Left renal cortex interstitium (tissue), 4 donors: ENCODE measurements around the gene CNTFR. TPM values are rescaled to one million over a fixed set of nuclear protein-coding genes. Genes with fewer than 3 reads are reported as not detected.
A peak's percentile ranks its signal among the peaks of the same experiment; 100 is the strongest.

ENCODE experiments used
- DNase-seq, 4 donors: peaks; one replicate each; pipeline ENCODE4 v3.0.0-alpha.2; 2013; ENCODE audit warnings: low read depth in 4 of 4, low spot score in 2 of 4, missing footprints in 1 of 4
- polyA plus RNA-seq, 4 donors: library from polyadenylated mRNA; unstranded; fragments of 120-200 nt; gene quantifications; one replicate each; pipeline ENCODE4 v1.2.1, GENCODE V29; 2013; ENCODE audit not compliant: insufficient read length in 4 of 4

Gene CNTFR
- polyA plus RNA-seq, 4 donors, result 33.1 to 59.9 (median 47.4) TPM

DNA sequence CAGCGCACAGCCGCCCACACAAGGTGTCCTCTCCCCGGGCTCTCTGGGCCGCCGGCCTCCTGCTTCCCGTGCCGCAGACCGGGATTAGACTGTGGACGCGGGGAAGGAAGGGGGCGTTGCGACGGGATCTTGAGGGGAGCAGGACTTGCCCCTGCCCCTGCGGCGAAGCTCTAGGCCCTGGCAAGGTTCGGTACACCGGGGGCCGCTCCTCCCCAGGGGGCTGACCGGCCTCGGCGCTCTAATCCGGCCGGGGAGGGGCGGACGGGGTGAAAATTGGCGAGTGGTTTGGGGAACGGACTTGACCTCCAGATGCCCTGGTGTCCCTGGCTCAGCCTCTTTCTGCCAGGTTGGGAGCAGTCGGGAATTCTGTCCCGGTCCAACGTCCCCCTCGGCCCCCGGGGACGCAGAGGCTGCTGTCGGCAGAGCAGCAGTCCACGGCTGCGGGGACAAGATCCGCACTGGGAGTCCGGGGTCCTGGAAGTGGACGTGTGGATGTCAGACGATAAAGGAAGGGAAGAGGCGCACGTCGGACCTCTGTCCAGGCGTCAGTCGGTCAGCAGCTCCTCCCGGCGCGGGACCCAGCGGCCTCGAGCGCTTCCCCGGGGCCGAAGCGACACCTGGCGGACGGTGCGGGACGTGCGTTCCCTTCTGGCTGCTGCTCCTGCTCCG is 1.9 kb upstream of the CNTFR start:
- no peak for DNase-seq

DNA sequence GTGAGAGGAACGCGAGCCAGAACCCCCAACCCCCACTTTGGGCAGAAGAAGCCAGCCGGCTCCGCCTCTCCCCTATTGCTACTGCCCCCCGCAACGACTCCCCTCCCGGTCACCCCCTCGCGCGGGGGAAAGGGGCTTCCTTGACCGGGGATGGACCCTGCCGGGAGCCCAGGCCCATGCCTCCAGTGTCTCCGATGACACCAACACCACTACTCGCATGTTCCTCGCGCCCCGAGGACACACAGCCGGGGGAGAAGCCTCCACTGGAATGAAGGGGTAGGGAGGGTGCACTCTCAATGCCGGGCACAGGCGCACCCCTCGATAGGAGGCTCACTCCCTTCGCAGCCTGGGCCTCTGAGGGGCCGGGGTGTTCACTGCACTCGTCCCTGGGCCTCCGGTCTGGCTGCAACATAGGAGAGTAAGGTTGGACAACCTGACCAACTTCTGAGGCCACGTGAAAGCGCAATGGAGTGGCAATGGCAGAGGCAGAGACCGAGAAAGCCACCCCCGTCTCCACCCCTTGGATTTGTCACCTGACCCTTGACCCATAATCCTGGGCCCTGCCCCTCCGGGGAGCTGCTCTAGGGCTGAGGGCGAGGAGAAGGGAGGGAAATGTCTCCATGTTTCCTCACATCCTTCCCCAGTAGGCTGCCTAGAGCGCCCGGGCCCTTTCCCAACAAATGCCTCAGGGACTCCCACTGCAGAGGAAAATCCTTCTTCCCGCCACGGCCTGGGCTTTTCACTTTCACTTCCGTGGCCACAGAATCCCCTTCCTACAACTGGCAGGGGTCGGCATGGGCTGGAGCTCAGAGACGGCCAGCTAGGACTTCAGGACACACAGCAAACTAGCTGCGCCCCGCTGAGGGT is 1.1 kb upstream of the CNTFR start:
- no peak for DNase-seq

DNA sequence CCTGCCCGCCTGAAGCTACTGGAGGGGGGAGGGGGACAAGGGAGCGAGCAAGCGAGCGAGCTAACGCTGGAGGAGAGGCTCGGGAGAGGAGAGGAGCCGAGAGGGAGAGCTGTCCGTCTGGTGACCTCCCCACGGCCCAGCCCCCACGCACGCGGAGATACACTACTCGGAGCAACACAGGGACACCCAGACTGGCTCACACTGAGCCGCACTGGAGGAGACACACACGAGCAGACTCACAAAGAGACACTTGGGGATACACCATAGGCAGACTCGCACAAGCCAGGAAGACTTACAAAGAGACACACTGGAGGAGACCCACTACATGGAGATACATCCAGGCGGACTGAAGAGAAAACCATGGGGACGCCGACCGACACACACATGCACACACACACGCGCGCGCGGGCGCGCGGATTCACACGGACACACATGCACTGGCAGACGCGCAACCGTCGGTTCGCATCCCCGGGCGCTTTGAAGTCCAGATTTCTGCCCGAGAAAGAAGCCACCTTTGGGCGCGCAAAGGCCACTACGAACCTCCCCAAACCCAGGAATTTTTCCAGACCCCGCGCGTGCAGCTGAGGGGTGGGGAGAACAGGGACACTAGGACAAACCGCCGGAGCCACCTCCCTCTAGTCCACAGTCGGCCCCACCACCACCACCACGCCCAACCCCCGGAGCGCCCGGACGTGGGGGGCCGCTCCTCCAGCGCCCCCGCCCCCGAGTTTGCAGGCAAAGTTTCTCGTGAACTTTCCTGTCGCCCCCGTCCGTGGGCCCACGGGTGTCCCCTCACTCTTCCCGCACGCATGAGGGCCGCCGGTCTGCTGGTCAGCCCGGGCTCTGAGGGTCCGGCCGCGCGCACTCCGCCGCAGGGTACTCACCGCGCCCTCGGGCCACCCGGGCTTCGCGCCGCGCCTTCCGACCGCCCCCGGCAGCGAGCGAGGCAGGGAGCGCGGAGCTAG is 571 bp downstream of the CNTFR start:
- no peak for DNase-seq

DNA sequence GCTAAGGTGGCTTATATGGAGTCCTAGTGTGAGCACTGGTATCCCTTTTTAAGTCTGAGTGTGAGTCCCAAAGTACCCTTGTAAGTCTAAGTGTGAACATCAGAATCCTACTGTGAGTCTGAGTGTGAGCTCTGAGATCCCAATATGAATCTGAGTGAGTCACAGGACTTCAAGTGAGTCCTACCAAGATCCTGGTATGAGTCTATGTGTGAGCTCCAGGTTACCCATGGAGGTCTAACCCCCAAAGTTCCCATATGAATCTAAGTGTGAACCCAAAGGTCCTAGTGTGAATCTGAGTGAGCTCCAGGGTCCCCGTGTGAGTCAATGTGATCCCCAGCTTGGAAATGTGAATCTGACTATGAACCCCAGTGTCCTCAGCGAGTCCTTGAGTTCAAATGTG is 2.3 kb downstream of the CNTFR start:
- no peak for DNase-seq

DNA sequence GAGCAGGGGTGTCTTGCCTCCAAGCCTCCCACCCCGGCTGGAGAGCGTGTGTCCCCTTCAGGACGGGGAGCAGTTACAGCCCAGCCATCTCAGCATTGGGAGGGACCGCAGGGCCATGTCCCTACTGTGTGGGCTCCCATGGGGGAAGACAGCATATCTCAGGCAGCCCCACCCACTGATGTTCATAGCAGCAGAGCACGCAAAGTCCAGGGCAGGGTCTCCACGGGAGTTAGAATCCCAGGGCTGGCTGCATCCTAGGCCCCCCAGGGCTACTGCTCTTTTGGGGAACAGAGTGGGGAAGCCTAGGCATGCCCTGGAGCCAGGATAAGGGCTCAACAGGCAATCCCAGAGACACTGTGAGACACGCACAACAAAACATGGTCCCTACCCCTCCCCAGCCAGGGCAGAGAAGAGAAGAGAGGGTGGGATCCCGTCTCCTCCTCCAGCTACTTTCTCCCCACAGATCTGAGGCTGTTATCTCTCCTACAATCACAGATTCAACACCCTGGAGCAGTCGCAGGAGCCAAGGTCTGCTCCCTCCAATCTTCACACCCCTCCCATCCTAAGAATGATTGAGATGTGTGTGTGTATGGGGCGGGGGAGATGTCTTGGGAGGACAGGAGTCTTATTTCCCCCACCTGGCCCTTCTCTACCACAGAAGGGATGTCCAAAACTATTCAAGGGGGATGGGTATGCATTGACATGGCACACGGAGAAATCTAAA is 3.4 kb downstream of the CNTFR start:
- DNase-seq, result no peak

DNA sequence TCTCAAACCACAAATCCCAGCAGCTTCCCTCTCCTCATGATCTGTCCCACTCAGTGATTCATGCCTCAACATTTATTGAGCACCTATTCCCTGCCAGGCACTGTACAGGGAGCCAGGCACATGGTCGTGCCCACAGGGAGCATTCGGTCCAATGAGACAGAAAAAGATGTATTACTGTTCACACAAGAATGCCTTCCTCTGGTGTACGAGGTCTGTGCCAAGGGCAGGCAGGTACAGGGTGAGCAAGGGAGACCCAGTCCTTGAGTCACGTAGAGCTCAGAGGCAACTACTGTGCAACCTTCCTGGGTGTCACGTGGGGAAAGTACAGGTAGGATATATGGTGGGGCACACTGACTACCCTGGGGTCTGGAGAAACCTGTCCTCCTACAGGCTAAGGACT is 4.6 kb downstream of the CNTFR start:
- DNase-seq, result no peak

DNA sequence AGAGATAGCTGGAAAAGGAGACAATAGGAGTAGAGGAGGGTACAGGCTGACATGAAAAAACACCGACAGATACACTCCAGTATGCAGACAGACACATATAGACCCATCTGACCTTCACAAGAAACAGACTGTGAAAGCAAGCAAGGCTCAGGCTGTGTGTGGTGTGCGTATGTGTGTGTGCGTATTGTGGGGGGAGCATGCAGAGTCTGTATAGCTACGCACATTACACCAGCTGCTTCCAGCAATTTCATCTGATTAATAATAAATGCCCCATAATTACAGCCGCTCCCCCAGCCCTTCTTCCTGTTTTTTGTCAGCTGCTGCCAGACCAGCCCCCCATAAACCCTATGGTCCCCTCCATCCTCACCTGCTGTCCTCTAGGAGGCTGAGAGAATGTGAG is 6.7 kb downstream of the CNTFR start:
- DNase-seq, result no peak

DNA sequence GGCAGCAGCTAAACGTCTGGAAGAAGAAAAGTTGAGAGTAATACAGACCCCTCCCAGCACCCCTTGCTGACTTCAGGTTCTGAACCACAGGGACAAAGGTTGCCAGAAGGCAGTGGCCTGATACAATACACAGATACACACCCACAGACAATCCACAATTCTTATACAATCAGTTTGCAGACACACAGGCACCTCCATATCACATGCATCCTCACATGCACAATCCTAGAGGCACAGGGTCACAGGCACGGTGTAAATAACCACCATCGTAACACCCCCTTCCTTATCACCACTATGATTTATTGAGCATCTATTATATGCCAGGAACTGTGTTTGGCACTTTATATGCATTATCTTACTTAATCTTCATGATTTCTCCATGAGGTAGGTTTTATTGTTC is 8.2 kb downstream of the CNTFR start:
- DNase-seq, result no peak

DNA sequence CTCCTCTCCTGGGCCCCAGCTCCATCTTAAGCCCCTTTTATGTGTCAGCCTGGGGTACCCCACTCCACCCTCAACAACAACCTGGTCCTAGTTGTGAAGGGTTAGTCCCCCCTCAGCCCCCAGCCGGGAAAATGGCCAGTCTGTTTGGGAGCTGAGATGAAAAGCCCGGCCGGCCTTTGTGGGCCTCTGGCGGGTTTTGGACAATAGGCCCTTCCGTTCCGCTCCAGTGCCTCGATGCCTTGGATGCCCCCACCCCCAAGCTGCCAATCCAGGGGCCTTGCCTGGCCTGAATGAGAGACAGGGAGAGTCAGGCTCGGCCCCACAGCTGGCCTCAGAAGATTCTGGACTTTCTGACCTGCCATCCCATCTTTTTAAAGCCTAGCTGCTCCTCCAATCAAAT is 9.2 kb downstream of the CNTFR start:
- no peak for DNase-seq

DNA sequence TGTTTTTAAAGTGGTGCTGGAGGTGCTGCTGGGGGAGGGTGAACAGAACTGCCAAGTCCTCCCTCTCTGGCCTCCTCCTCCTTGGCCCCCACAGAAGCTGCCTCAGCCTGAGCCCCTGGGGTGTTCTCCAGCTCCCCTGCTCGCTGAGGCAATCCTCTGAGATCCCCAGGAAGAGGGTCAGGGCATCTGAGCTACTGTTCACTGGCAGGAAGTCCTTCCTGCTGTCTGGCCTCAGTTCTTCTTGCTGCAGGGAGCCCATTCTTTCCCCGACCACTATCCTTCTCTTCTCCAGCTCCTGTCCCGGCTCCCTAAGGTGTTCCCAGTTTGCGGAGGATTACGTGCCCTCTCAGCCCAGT is 9.7 kb downstream of the CNTFR start:
- DNase-seq, result no peak

DNA sequence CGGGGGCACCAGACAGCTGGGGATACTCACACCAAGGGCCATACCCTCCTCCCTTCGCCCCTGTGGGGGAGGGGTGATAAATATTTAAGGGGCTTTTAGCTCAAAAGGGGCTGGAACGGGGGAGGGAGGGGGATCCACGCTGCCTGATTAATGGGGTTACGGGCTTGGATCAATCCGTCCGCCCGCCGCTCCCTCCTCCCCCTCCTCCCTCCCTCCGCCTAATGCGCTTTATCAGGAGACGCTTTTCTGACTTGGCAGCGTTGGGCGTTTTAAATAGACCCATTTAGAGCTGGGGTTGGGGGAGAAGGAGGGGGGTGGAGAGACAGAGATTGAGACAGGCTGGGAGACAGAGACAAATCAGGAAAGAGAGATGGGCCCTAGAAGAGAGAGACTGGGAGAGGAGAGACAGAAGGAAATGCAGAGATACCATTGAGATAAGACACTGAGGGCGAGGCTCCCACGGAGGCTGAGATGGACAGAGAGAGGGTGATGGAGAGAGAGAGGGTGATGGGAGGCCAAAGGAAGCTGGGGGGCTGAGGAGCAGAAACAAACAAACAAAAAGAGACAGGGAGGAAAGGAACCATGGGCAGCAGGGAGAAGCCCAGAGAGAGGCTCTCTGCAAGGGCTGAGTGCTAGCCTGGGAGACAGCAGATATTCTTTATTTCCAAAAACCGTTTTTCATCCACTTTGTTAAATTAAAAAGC is 10.3 kb downstream of the CNTFR start:
- DNase-seq, result no peak

DNA sequence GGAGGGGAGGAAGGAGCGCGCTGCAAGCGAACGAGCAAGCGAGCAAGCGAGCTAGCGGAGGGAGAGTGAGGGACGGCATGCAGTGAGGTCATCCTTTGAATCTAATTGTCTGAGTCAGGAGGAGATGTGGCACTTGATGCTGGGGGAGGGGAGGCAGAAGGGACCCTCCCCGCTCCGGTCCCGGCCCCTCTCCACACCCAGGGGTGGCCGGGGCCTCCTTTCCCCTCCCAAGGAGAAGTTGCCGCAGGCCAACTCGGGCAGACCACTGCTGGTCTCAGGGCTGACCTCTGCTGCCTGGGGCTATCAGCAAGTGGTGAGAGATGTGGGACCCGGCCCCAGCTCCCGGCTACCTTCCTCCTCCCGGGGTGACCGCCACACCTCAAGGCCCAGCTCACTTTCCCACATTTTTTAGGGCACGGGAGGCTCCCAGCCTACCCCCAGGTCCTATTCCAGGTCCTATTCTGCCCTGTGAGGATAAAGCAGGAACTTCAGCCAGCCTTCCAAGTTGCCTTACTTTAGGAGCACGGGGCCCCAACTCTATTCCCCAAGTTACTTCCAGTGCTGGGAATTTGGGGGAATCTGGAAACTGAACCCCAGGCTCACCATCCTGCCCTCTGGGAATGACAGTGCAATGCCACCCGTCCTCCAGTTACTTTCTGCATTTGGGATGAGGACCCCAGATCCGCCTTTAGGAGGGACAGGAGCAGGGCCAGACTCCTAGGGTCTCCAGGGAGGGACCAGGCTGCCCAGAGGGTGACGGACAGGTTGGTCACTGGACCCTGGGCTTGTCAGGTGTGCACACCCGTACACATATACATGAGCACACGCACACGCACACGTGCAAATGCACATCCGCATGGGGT is 11.1 kb downstream of the CNTFR start:
- no peak for DNase-seq

DNA sequence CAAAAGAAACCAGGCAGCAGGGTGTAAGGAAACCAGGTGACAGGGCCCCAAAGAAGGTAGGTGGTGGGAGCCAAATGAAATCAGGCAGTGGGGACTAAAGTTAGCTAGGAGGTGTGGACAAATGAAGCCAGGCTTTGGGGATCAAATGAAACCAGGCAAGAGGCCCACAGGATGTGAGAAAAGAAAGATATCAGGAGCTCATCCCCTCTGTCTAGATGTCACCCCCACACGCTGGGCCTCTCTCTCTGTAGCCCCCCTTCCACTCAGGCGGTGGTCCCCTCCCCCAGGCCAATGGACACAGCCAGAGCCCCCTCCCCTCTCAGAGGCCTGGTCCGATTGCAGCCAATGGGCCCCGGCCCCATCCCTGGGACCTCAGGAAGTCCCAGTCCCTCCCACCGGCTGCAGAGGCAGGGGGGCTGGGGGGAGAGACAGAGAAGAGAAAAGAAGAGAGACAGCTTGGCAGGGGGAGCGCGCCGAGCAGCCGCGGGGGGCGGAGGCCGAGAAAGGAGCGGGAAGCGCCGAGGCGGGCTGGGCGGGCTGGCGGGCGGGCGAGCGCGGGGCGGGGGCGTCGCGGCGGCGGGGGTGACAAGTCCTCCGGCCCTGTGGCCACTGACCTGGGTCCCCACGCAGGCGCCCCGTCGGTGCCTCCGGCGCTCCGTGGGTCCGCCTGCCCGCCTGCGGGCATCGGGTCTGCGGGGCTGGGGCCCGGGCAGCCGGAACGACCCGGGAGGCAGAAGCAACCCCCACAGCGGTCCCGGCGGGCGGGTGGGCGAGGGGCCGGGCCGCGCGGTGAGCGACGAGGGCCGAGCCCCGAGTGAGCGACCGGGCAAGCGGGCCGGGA is 11.9 kb downstream of the CNTFR start:
- peak in 2 of 4 donors; percentile 80 to 81 for DNase-seq

DNA sequence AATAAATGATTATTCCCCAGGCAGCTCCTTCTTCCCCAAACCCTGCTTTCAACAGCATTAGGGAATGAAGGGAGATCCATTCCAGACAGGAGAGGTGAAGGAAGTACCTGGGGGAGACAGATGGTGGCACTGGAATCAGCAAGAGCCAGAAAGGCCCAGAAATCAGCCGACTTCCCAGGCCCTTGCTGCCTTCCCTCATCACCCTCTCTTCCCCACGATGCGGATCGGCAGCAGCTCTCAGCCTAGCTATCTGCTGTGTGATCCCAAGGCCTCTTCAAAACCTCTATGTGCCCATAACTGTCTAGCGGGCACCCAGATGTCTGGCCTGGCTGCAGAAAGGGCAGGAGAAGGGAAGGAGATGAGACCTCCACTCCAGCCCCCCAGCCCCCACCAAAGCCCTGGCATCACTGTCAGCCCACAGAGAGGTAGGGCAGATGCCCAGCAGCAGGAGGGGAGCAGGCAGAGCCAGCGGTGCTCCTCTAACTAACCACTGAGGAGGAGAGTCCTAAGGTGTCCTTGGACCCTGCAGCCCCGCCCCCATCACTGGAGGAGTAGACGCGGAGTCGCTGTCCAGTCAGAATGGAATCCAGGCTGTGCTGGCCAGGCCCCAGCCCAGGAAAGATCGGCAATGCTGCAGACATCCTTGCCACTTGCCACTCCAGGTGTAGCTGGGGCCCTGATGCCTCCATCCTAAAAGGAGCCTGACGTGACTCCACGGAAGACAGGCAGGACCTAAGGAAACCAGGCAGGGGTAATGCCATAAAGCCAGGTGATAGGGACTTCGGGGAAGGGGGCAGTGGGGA is 12.7 kb downstream of the CNTFR start:
- no peak for DNase-seq

DNA sequence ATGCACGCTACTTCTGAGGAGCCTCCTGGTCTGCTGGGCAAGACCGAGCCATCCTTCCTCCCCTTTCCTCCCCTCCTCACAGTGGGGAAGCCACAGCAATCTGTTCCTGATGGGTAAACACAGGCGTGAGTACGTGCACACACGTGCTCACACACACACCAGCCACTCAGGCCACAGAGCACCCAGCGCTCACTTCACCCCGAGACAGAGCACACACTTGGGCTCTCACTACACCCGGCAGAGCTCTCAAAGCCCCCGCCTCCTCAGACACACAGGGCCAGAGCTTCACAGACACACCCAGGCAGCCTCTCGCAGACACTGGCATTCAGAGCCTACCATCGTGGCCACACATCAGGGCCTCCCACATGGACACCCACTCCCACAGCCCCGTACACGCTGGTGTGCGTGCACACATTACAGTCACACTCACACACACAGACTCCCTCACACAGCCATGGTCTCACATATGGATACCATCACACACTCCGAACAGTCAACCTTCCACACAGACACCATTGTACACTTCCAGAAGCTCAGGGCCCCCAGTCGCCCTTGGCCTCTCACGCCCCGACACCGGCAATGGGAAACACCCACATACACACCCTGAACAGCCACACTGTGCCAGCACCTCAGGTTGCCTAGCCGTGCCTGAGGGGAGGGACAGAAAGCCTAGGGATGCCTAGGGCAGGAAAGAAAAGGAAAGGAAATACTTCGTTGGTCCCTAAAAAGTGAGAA is 13.5 kb downstream of the CNTFR start:
- no peak for DNase-seq

DNA sequence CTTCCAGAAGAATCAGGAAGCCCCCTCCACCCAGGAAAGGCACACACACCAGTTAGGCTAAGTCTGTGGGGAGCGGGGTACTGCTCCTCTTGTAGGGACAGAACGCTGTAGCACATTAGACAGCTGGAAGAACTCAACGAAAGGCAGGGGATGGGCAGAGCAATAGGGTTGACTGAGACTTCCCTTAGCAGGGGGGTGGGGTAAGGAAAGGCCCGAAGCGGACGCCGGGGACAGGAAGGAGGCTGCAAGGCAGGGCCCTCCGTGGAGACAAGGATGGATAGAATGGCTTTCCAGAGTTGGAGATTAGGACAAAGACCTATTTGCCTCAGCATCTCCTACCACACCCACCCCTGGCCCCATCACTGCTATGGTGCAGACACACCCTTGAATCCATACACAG is 14.3 kb downstream of the CNTFR start:
- DNase-seq, result no peak

DNA sequence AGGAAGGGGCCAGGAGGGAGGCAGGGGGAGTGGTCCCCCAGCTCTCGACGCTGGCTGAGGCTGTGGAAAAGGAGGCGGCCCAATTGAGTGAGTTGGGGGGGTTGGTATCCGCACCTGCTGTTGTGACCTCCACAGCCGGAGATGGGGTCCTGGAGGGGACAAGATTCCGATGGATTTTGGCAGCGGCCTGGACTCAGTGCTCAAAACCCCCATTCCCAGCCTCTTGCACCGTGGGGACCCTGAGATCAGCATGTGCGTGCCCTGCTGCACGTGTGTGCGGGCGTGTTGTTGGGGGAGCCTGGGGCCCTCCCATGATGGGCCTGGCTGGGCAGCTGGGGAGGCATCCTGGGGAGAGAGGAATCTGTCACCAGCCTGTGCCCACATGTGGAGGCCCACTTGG is 15.0 kb downstream of the CNTFR start:
- DNase-seq, result no peak
